DOHH2 (cell line): ENCODE data around the gene TIMM44.

ENCODE experiments used
- H3F3A ChIP-seq: fragments of 200-600 bp; sonication (generic), shearing (Covaris generic); 2 replicates; pipeline ENCODE4 v1.6.0; 2016; ENCODE audit warnings: antibody characterized with exemption, mild to moderate bottlenecking; ENCODE audit not compliant: control insufficient read depth, insufficient read depth
- H3K27ac ChIP-seq: fragments of 200-600 bp; sonication (generic); 2 replicates; pipeline ENCODE4 v1.5.1; 2014; ENCODE audit warnings: low read depth, mild to moderate bottlenecking, low read length, moderate library complexity
- H3K27me3 ChIP-seq: fragments of 200-600 bp; sonication (generic); 2 replicates; pipeline ENCODE4 v1.6.1; 2014; ENCODE audit warnings: mild to moderate bottlenecking, low read length, mixed read lengths; ENCODE audit not compliant: control insufficient read depth
- H3K36me3 ChIP-seq: fragments of 200-600 bp; sonication (generic); 2 replicates; pipeline ENCODE4 v1.6.1; 2014; ENCODE audit warnings: mild to moderate bottlenecking, low read length, moderate library complexity, mixed read lengths; ENCODE audit not compliant: control insufficient read depth
- H3K4me1 ChIP-seq: fragments of 200-600 bp; sonication (generic); 2 replicates; pipeline ENCODE4 v1.6.1; 2014; ENCODE audit warnings: mild to moderate bottlenecking, low read length, mixed read lengths; ENCODE audit not compliant: control insufficient read depth
- H3K4me2 ChIP-seq: fragments of 200-600 bp; sonication (generic); 2 replicates; pipeline ENCODE4 v1.6.0; 2014; ENCODE audit warnings: mild to moderate bottlenecking, low read length, moderate library complexity
- H3K4me3 ChIP-seq: fragments of 200-600 bp; sonication (generic); 2 replicates; pipeline ENCODE4 v1.5.1; 2014; ENCODE audit warnings: mild to moderate bottlenecking, low read length, mixed read lengths
- H3K79me2 ChIP-seq: fragments of 200-600 bp; sonication (generic); 2 replicates; pipeline ENCODE4 v1.6.1; 2014; ENCODE audit warnings: mild to moderate bottlenecking, low read length, mixed read lengths; ENCODE audit not compliant: control insufficient read depth
- H3K9me2 ChIP-seq: fragments of 200-600 bp; sonication (generic); replicated peaks from 2 replicates; pipeline ENCODE4 v1.6.1; 2014; ENCODE audit warnings: mild to moderate bottlenecking, low read length, mixed read lengths; ENCODE audit not compliant: control insufficient read depth
- H3K9me3 ChIP-seq: fragments of 200-600 bp; sonication (generic); 2 replicates; pipeline ENCODE4 v1.6.1; 2014; ENCODE audit warnings: antibody characterized with exemption, low read length, mixed read lengths; ENCODE audit not compliant: control insufficient read depth, insufficient read depth
- H4K20me1 ChIP-seq: fragments of 200-600 bp; sonication (generic); 2 replicates; pipeline ENCODE4 v1.6.0; 2014; ENCODE audit warnings: low read depth, mild to moderate bottlenecking, antibody characterized with exemption, low read length, moderate library complexity; ENCODE audit not compliant: control insufficient read depth, insufficient read depth
- EZH2phosphoT487 ChIP-seq: fragments of 200-600 bp; sonication (generic); IDR thresholded peaks from 2 replicates; pipeline ENCODE4 v1.6.1; 2017; ENCODE audit warnings: borderline replicate concordance, mild to moderate bottlenecking, antibody characterized with exemption, low read length, moderate library complexity, mixed read lengths
- TF ChIP-seq, protein P1 (sequence below): fragments of 200-600 bp; sonication (generic); IDR thresholded peaks from one replicate; pipeline ENCODE4 v1.5.1; 2014; ENCODE audit warnings: antibody characterized with exemption, mild to moderate bottlenecking, low read depth, low read length; ENCODE audit not compliant: poor library complexity, severe bottlenecking

TIMM44 gene

DNA sequence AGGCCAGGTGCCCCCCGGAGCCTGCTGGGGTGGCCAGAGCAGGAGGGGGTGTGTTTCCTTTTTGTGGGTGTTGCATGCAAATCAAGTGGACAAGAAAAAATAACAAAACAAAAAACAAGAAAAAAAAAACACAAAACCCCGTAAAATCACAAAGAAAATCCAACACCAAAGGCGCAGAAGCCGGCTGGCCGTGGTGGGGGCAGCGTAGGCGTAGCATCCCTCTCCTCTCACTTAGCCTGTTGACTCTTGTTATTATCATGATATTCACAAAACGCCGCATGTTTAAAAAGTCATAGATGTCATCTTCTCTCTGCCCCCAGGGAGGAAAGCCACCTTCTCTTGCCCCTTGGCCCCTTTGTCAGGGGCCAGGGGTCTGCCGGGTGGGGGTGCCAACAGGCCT lies 29.8 kb downstream of the TIMM44 start:
- no peaks in the 10 kb centered on the region for H3K9me3 ChIP-seq
- peaks cover 24% of the 10 kb centered on the region for H3K4me1 ChIP-seq
- no peaks in the 10 kb centered on the region for H4K20me1 ChIP-seq
- H3K27ac ChIP-seq, result no peak overlapping the region
- H3F3A ChIP-seq, result no peaks in the 10 kb centered on the region; the same call in 1 of the 2 replicates
- H3K79me2 ChIP-seq, result no peaks in the 10 kb centered on the region
- H3K4me3 ChIP-seq, result no peak overlapping the region
- TF ChIP-seq, protein P1, sequence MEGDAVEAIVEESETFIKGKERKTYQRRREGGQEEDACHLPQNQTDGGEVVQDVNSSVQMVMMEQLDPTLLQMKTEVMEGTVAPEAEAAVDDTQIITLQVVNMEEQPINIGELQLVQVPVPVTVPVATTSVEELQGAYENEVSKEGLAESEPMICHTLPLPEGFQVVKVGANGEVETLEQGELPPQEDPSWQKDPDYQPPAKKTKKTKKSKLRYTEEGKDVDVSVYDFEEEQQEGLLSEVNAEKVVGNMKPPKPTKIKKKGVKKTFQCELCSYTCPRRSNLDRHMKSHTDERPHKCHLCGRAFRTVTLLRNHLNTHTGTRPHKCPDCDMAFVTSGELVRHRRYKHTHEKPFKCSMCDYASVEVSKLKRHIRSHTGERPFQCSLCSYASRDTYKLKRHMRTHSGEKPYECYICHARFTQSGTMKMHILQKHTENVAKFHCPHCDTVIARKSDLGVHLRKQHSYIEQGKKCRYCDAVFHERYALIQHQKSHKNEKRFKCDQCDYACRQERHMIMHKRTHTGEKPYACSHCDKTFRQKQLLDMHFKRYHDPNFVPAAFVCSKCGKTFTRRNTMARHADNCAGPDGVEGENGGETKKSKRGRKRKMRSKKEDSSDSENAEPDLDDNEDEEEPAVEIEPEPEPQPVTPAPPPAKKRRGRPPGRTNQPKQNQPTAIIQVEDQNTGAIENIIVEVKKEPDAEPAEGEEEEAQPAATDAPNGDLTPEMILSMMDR, result no peak
- TF ChIP-seq EZH2phosphoT487, result no peak
- H3K27me3 ChIP-seq, result peaks cover 36% of the 10 kb centered on the region
- H3K9me2 ChIP-seq, result no peaks in the 10 kb centered on the region
- peaks cover 18% of the 10 kb centered on the region for H3K36me3 ChIP-seq
- no peak overlapping the region for H3K4me2 ChIP-seq

DNA sequence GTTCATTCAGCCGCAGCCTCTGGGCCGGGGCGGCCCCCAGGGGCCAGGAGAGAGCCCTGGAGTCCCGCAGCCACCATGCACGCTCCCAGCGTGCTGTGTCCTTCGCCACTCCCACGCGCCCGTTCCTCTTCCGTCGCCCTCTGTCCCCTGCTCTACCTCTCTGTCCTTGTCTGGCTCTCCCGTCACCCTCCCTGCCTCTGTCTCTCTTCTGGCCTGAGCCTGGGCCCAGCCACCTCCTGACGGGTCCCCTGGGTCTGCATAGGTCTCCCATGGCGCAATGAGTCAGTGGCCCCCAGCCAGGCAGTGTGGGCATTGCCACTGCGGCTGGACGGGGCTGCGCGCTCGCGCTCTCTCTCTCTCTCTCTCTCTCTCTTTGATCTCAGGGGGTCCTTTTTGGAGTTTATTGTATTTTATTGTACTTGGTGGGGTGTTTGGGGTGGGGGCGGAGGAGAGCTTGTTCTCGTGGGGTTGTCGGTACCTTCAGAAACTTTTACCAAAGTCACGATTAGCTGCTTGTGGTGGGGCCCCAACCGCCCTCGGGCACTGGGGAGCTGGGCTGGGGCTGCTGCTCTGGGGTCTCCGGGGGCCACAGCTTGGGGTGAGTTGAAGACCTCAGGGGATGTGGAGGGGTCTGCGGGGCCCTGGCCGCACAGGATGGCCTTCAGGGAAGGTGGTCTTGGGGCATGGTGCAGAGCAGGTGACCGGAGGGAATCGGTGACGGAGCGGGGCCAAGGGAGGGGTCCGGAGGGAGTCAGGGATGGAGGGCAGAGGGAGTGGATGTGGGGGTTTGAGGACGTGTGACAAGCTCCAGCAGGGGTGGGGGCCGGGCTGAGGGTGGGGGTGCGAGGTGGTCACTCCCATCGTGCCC lies 30.5 kb downstream of the TIMM44 start:
- Histone ChIP-seq H4K20me1 (no peaks in the 10 kb centered on the region), H3K4me2 (no peak overlapping the region), H3F3A (no peaks in the 10 kb centered on the region; the same call in 1 of the 2 replicates), H3K4me1 (peaks cover 23% of the 10 kb centered on the region), H3K4me3 (no peak overlapping the region), H3K27ac (no peak overlapping the region), H3K9me2 (no peaks in the 10 kb centered on the region), H3K27me3 (peaks cover 29% of the 10 kb centered on the region), H3K36me3 (peaks cover 18% of the 10 kb centered on the region), H3K79me2 (peaks cover 3% of the 10 kb centered on the region), H3K9me3 (no peaks in the 10 kb centered on the region)
- TF ChIP-seq, protein P1, result no peak
- no peak for TF ChIP-seq EZH2phosphoT487

DNA sequence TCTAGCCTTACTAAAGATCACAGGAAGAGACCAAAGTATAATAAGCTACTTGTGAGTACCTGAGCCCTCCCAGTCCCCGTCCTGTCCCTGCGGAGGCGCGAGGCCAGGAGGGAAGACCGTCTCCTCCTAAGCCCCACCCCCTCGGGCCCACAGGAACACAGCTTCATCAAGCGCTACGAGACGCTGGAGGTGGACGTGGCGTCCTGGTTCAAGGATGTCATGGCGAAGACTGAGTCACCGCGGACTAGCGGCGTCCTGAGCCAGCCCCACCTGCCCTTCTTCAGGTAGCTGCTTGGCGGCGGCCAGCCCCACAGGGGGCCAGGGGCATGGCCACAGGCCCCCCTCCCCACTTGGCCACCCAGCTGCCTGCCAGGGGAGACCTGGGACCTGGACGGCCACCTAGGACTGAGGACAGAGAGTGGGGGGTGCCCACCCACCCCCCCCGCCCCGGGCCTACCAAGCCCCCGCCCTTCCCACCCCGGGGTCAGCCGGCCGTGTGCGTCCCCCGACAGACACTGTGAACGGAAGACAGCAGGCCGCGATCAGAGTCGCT lies 31.2 kb downstream of the TIMM44 start:
- Histone ChIP-seq H3K4me3 (no peak overlapping the region), H3K36me3 (peaks cover 18% of the 10 kb centered on the region), H3K4me2 (no peak overlapping the region), H3K79me2 (peaks cover 8% of the 10 kb centered on the region), H3F3A (no peaks in the 10 kb centered on the region; the same call in 1 of the 2 replicates), H3K4me1 (peaks cover 16% of the 10 kb centered on the region), H4K20me1 (no peaks in the 10 kb centered on the region), H3K27me3 (peaks cover 22% of the 10 kb centered on the region), H3K9me3 (no peaks in the 10 kb centered on the region), H3K9me2 (no peaks in the 10 kb centered on the region), H3K27ac (no peak overlapping the region)
- no peak for TF ChIP-seq EZH2phosphoT487
- TF ChIP-seq, protein P1, result no peak
